Prostate gland (tissue), 2 donors: Measurements from ENCODE around the gene PRKRIP1. TPM values are rescaled to one million over a fixed set of nuclear protein-coding genes. Genes with fewer than 3 reads are reported as not detected.
A peak's percentile ranks its signal among the peaks of the same experiment; 100 is the strongest.

Experiments used
- DNase-seq: peaks from one replicate; pipeline ENCODE4 v3.0.0-alpha.2; 2019; ENCODE audit warnings: low spot score
- H3K27ac ChIP-seq, 2 donors: fragments of 200-600 bp; sonication (generic); 2 replicates each; pipeline ENCODE4 v1.5.1; 2017 to 2019
- H3K27me3 ChIP-seq: fragments of 200-600 bp; sonication (generic); replicated peaks from 2 replicates; pipeline ENCODE4 v1.5.1; 2019; ENCODE audit not compliant: insufficient read depth
- H3K36me3 ChIP-seq, 2 donors: fragments of 200-600 bp; sonication (generic); 1 replicate in 1 of 2; 2 replicates in 1 of 2; pipeline versions ENCODE4 v1.5.1 to v1.8.1; 2017 to 2019
- H3K4me1 ChIP-seq: fragments of 200-600 bp; sonication (generic); replicated peaks from 2 replicates; pipeline ENCODE4 v1.5.1; 2019
- H3K4me3 ChIP-seq, 2 donors: fragments of 200-600 bp; sonication (generic); 2 replicates each; pipeline ENCODE4 v1.5.1; 2017 to 2019
- H3K9me3 ChIP-seq: fragments of 200-600 bp; sonication (generic); 2 replicates; pipeline ENCODE4 v1.5.1; 2017
- POLR2A ChIP-seq: fragments of 450-650 bp; IDR thresholded peaks from one replicate; pipeline ENCODE4 v1.6.1; 2016; ENCODE audit warnings: antibody characterized with exemption, mild to moderate bottlenecking
- POLR2AphosphoS5 ChIP-seq: sonication (generic); formaldehyde crosslinking; IDR thresholded peaks from one replicate; pipeline ENCODE4 v1.6.1; 2017; ENCODE audit warnings: antibody characterized with exemption
- WGBS: methylation state at CpG from one replicate; pipeline ENCODE4 v1.1.5; 2018; 5-methylcytosine and 5-hydroxymethylcytosine counted together
- intact Hi-C: fragments of 100-400 bp; cut with DNase I; formaldehyde crosslinking; loops from one replicate; pipeline ENCODE4 v1.14.2; 2022
- total RNA-seq, 2 donors: library from RNA; depleted of rRNA; stranded (reverse); fragments of >200 nt; gene quantifications; one replicate each; pipeline ENCODE4 v1.1.0, GENCODE V29; 2016
- TF ChIP-seq, protein P1 (sequence below), 4 experiments: fragments of 200-600 bp in 2 of 4; fragments of 450-650 bp in 2 of 4; sonication (generic) in 2 of 4; IDR thresholded peaks; 1 replicate in 3 of 4; 2 replicates in 1 of 4; pipeline ENCODE4 v1.5.1; 2016 to 2019; ENCODE audit warnings: antibody characterized with exemption in 4 of 4, mild to moderate bottlenecking in 2 of 4, moderate library complexity in 2 of 4

PRKRIP1 gene
- total RNA-seq, 2 donors from 2014 or later: 31.6 to 50.1 TPM

DNA sequence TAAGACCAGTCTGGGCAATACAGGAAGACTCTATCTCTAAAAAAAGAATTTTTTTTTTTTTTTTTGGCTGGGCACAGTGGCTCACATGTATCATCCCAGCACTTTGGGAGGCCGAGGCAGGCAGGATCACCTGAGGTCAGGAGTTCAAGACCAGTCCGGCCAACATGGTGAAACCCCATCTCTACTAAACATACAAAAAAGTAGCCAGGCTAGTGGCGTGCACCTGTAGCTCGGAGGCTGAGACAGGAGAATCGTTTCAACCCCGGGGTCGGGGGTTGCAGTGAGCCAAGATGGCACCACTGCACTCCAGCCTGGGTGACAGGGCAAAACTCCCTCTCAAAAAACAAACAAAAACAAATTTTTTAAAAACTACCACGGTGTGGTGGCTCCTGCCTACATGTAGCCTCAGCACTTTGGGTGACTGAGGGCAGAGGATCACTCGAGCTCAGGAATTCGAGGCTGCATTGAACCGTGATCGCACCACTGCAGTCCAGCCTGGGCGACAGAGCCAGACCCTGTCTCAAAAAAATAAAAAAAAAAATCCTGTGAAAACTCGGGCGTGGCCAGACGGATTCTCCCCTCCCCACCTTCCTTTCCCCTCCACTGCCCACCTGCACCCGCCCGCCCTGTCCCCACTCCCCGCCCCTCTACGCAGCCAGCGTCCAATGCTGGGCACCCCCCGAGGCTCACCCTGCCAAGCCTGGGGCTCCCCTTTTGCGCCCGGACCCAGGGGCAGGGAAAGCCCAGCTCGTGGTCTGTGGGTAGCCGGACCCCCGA is 36.5 kb downstream of the PRKRIP1 start:
- no peak for TF ChIP-seq POLR2AphosphoS5
- TF ChIP-seq, protein P1, sequence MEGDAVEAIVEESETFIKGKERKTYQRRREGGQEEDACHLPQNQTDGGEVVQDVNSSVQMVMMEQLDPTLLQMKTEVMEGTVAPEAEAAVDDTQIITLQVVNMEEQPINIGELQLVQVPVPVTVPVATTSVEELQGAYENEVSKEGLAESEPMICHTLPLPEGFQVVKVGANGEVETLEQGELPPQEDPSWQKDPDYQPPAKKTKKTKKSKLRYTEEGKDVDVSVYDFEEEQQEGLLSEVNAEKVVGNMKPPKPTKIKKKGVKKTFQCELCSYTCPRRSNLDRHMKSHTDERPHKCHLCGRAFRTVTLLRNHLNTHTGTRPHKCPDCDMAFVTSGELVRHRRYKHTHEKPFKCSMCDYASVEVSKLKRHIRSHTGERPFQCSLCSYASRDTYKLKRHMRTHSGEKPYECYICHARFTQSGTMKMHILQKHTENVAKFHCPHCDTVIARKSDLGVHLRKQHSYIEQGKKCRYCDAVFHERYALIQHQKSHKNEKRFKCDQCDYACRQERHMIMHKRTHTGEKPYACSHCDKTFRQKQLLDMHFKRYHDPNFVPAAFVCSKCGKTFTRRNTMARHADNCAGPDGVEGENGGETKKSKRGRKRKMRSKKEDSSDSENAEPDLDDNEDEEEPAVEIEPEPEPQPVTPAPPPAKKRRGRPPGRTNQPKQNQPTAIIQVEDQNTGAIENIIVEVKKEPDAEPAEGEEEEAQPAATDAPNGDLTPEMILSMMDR (IDR thresholded peaks at IDR 0.05): no peak
- no peak for TF ChIP-seq POLR2A
- Histone ChIP-seq H3K4me1 (peaks cover 2% of the 10 kb centered on the region), H3K27ac (peak overlapping the region; percentile 84), H3K36me3 (no peaks in the 10 kb centered on the region), H3K9me3 (no peaks in the 10 kb centered on the region), H3K4me3 (peak overlapping the region; percentile 69 to 84), H3K27me3 (no peaks in the 10 kb centered on the region)
- DNase-seq: no peak
- 23% methylated on average over 26 of the region's 27 CpGs for WGBS
- intact Hi-C loops: no loop called here

DNA sequence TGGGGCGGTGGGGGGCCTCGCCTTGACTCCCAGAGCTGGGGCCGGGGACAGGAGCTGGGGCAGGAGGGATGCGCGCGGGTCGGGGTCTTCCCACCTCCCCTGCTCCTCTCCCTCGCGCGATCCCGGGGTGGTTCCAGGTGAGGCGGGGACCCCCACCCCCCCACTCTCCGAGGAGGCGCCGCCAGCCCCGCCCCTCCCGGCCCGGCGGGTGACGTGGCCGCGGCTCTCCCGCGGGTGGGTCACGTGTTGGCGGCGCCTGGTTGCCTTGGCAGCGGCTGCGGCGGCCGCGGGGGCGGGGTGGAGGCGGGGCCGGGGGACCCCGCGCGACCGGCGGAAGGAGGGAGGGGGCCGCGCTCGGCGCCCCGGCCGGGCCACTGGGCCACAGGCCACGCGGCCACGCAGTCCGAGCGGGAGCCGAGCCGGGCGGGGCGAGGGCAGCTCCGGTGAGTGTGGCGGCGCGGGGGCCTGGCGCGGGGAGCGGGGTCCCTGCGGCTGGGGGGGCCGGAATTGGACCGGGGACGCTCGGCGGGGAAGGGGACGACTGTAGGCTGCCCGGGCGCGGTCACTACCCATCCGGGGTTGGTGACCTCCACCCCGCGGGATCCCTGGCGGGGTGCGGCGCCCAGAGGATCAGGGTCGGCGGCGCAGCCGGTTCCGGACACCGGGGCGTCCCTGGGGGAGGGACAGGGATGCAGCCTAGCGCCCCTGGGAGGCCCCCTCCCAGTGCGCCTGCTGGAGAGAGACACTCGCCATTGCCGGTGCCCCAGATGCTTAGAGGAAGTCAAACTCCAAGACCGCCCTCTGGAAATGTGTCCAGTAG is 37.3 kb downstream of the PRKRIP1 start, which contains the start of gene ORAI2:
Gene ORAI2 (plus strand): TSS at position 357 of the 820 bp plus-strand sequence. CDS start 5,382 bp downstream, outside the sequence.
- peak; percentile 74 for DNase-seq
- Histone ChIP-seq H3K4me3 (peak within 1 kb of the TSS; percentile 69 to 84), H3K27ac (peak within 1 kb of the TSS; percentile 84), H3K9me3 (no peaks in the 10 kb centered on the region), H3K36me3 (no peaks in the 10 kb centered on the region), H3K27me3 (no peaks in the 10 kb centered on the region), H3K4me1 (peaks cover 2% of the 10 kb centered on the region)
- TF ChIP-seq, protein P1 (IDR thresholded peaks at IDR 0.05): no peak
- TF ChIP-seq POLR2A (no peak), POLR2AphosphoS5 (no peak)
- under 1% methylated on average over 55 of the region's 90 CpGs for WGBS
- intact Hi-C loops: no loop called here

DNA sequence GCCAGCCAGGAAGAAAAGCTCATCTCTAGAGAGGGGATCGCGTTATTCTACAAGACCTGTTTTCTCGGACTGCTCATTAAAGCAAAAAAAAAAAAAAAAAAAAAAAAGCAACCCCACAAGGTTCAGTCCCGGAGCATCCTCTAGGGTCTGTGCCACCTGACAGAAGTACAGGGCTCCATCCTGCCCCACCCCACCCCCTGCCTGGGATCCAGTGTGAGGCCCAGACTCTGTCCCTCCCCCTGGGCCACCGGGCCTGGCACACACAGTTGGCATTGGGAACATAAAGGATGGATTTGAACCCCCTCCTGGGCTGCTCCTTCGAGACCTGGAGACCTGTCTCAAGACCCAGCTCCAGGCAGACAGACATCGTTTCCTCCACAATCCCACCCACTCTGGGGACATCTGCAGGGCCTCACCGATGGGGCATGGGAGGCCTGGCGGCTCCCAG is 37.9 kb downstream of the PRKRIP1 start:
- Histone ChIP-seq H3K4me3 (peak overlapping the region; percentile 69 to 84), H3K27ac (peak overlapping the region in 1 of 2 donors; percentile 84), H3K9me3 (no peaks in the 10 kb centered on the region), H3K27me3 (no peaks in the 10 kb centered on the region), H3K4me1 (peaks cover 2% of the 10 kb centered on the region), H3K36me3 (no peaks in the 10 kb centered on the region)
- intact Hi-C loops: no loop called here
- no peak for TF ChIP-seq POLR2AphosphoS5
- TF ChIP-seq, protein P1 (IDR thresholded peaks at IDR 0.05): no peak
- TF ChIP-seq POLR2A: no peak
- no peak for DNase-seq
- WGBS: 26% methylated on average over 9 of the region's 9 CpGs

DNA sequence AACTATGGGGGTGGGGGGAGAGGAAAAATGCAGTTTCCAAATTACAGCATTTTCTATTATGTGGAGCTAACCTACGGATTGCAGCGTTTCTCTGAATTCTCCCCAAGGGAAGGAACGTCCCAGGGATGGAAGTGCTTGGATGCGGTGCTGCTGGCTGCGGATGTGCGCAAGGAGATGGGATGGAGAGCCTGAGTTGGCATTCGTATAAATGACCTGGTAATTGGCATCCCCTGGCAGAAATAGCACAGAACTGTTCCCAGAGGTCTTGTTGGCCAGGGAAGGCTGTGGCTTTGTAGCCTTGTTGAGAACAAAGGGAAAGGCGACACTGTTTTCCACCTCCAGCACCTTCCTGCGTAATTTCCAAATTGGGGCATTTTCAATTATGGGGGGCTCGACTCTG is 40.0 kb downstream of the PRKRIP1 start:
- no peak overlapping the region for H3K27ac ChIP-seq
- peaks cover under 1% of the 10 kb centered on the region for H3K4me1 ChIP-seq
- no peak overlapping the region for H3K4me3 ChIP-seq
- TF ChIP-seq POLR2A (no peak), POLR2AphosphoS5 (no peak)
- TF ChIP-seq, protein P1 (IDR thresholded peaks at IDR 0.05): no peak
- no peaks in the 10 kb centered on the region for H3K9me3 ChIP-seq
- DNase-seq: no peak
- intact Hi-C loops: no loop called here
- no peaks in the 10 kb centered on the region for H3K36me3 ChIP-seq
- WGBS: 88% methylated on average over 10 of the region's 10 CpGs
- H3K27me3 ChIP-seq: no peaks in the 10 kb centered on the region
